Upper lobe of left lung (tissue), 6 donors: Measurements from ENCODE around the gene HHAT. TPM values are rescaled to one million over a fixed set of nuclear protein-coding genes. Genes with fewer than 3 reads are reported as not detected.

Source experiments
- ATAC-seq, 2 donors: fragments of 200-7000 bp; cut with Tn5 transposase; one replicate each; pipeline ENCODE4 v1.9.1; 2022; ENCODE audit warnings: mild to moderate bottlenecking in 2 of 2, moderate library complexity in 2 of 2; ENCODE audit not compliant: low FRiP score in 2 of 2
- DNase-seq, 2 donors: peaks; one replicate each; pipeline ENCODE4 v3.0.0-alpha.2; 2019 to 2020
- H3K27ac ChIP-seq, 4 donors: fragments of 200-600 bp; sonication (generic); one replicate each; pipeline ENCODE4 v1.5.1; 2016 to 2019
- H3K27me3 ChIP-seq, 4 donors: fragments of 200-600 bp; sonication (generic); one replicate each; pipeline ENCODE4 v1.5.1; 2017 to 2019
- H3K36me3 ChIP-seq, 4 donors: fragments of 200-600 bp; sonication (generic); one replicate each; pipeline ENCODE4 v1.5.1; 2016 to 2019
- H3K4me1 ChIP-seq, 4 donors: fragments of 200-600 bp; sonication (generic); one replicate each; pipeline ENCODE4 v1.5.1; 2018 to 2019
- H3K4me3 ChIP-seq, 4 donors: fragments of 200-600 bp; sonication (generic); one replicate each; pipeline ENCODE4 v1.5.1; 2017 to 2019; ENCODE audit warnings: mild to moderate bottlenecking in 2 of 4, moderate library complexity in 1 of 4
- H3K9me3 ChIP-seq, 4 donors: fragments of 200-600 bp; sonication (generic); one replicate each; pipeline ENCODE4 v1.5.1; 2018 to 2019
- EP300 ChIP-seq, 4 donors: sonication (generic); formaldehyde crosslinking; IDR thresholded peaks; one replicate each; pipeline ENCODE4 v1.5.1; 2017; ENCODE audit warnings: antibody characterized with exemption in 4 of 4, control low read depth in 2 of 4
- POLR2A ChIP-seq, 4 donors: fragments of 450-650 bp; IDR thresholded peaks; one replicate each; pipeline ENCODE4 v1.5.1; 2016 to 2017; ENCODE audit warnings: antibody characterized with exemption in 4 of 4, mild to moderate bottlenecking in 2 of 4
- POLR2AphosphoS5 ChIP-seq, 2 donors: sonication (generic); formaldehyde crosslinking; IDR thresholded peaks; one replicate each; pipeline ENCODE4 v1.5.1; 2017; ENCODE audit warnings: antibody characterized with exemption in 2 of 2
- WGBS, 2 donors: methylation state at CpG; one replicate each; pipeline ENCODE4 v1.1.5; 2017 to 2018; 5-methylcytosine and 5-hydroxymethylcytosine counted together
- total RNA-seq, 6 donors: library from RNA; depleted of rRNA in 4 of 6; stranded (reverse); fragments of >200 nt in 4 of 6; gene quantifications; one replicate each; pipeline versions ENCODE4 v1.1.0 to v1.2.1, GENCODE V29; 2016 to 2021
- TF ChIP-seq, protein P1 (sequence below), 6 experiments: fragments of 450-650 bp in 4 of 6; fragments of 200-600 bp in 2 of 6; sonication (generic) in 2 of 6; IDR thresholded peaks; one replicate each; pipeline ENCODE4 v1.5.1; 2016 to 2019; ENCODE audit warnings: antibody characterized with exemption in 6 of 6
- donor health status: DM: no; HTN: no; CAD: no; lungs with moderate emphysema.
- donor health status: DM: no; HTN: yes; CAD: no; lungs with severe emphysema.

Gene HHAT
- total RNA-seq, 6 donors from 2014 or later = 4.6 to 8.1 (median 5.7) TPM

DNA sequence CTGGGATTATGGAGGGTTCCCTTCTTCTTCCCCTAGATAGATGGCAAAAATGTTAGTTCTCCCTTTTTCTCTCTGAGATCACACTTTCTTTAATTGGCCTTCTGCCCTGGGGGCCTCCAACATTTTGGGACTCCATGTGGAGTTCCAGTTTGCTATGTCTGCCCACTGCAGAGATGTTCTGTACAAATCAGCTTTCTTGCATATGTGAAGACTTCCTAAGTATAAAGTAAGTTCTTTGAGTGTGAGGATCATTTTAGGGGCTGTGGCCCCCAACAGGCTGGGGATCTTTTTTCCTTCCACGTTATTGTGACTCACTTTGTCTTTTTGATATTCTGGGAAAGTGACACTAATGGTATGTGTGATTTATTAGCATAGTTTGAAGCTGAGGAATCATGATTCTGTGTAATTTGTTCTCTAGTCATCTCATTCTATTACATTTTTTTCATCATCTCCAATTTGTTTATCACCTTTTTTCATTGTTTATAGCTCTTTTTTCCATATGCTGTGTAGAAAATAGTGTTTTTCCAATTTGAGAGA is 48.2 kb downstream of the HHAT start:
- ATAC-seq (no peak), DNase-seq (no peak)
- H3K27ac ChIP-seq = no peak overlapping the region
- H3K36me3 ChIP-seq = no peaks in the 10 kb centered on the region
- H3K27me3 ChIP-seq = no peaks in the 10 kb centered on the region
- 47 to 48% methylated on average over 1 of the region's 1 CpG for WGBS, 2 donors
- TF ChIP-seq EP300 (IDR thresholded peaks at IDR 0.05) (no peak), POLR2AphosphoS5 (IDR thresholded peaks at IDR 0.05) (no peak), POLR2A (IDR thresholded peaks at IDR 0.05) (no peak)
- TF ChIP-seq, protein P1, sequence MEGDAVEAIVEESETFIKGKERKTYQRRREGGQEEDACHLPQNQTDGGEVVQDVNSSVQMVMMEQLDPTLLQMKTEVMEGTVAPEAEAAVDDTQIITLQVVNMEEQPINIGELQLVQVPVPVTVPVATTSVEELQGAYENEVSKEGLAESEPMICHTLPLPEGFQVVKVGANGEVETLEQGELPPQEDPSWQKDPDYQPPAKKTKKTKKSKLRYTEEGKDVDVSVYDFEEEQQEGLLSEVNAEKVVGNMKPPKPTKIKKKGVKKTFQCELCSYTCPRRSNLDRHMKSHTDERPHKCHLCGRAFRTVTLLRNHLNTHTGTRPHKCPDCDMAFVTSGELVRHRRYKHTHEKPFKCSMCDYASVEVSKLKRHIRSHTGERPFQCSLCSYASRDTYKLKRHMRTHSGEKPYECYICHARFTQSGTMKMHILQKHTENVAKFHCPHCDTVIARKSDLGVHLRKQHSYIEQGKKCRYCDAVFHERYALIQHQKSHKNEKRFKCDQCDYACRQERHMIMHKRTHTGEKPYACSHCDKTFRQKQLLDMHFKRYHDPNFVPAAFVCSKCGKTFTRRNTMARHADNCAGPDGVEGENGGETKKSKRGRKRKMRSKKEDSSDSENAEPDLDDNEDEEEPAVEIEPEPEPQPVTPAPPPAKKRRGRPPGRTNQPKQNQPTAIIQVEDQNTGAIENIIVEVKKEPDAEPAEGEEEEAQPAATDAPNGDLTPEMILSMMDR (IDR thresholded peaks at IDR 0.05) = no peak
- no peaks in the 10 kb centered on the region for H3K4me1 ChIP-seq
- H3K4me3 ChIP-seq = no peak overlapping the region
- no peaks in the 10 kb centered on the region for H3K9me3 ChIP-seq

DNA sequence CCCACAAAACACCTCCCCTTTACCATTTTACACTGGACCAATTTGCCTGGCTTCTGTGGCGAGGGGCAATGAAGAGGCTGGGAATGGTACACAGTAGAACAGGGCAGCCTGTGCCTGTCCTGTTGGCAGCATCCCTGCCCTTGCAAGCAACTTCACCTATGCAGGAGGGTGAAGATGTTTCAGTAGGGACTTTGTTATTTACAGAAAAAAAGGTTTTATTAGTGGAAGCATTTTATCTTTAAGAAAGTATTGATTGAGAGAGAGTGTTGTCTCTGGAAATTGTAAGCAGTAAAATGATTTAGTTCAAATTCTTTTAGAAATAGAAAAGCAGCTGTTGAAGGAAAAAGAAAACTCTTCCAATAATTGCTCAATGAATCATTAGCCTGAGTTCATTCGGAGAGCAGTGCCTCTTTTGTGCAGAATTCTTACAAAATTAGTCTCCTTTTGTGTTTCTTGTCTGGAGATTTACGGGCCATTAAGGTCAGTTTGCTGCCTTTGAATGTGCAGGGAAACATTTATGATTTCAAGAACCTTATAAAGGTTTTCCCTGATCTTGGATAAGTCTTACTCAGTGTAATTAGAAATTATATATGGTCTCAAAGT is 49.1 kb downstream of the HHAT start:
- no peak overlapping the region for H3K4me3 ChIP-seq
- no peaks in the 10 kb centered on the region for H3K36me3 ChIP-seq
- WGBS, 2 donors = 87 to 92% methylated on average over 3 of the region's 3 CpGs
- H3K27me3 ChIP-seq = no peaks in the 10 kb centered on the region
- no peak overlapping the region for H3K27ac ChIP-seq
- ATAC-seq (no peak), DNase-seq (no peak)
- H3K9me3 ChIP-seq = no peaks in the 10 kb centered on the region
- TF ChIP-seq POLR2A (IDR thresholded peaks at IDR 0.05) = no peak
- no peak for TF ChIP-seq EP300 (IDR thresholded peaks at IDR 0.05)
- TF ChIP-seq, protein P1 (IDR thresholded peaks at IDR 0.05) = no peak
- TF ChIP-seq POLR2AphosphoS5 (IDR thresholded peaks at IDR 0.05) = no peak
- H3K4me1 ChIP-seq = no peaks in the 10 kb centered on the region

DNA sequence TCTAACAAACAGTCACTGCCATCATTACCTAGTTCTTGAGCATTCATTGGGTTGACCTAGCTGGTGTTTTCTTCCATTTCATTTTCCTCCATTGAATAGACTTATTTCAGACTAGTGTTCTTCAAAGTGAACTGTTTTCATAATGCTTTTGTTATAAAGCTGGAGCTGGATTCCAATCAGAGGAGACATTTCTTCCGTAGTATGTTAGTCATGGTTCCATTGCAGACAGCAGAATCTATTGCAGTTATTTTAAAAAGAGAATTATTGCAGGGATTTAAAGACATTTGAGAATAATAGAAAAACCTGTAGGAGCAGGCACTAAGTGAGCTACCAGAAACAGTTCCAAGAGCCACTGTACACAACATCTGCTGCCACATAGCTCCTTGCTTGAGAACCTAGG is 50.0 kb downstream of the HHAT start:
- H3K27ac ChIP-seq = no peak overlapping the region
- no peaks in the 10 kb centered on the region for H3K4me1 ChIP-seq
- H3K4me3 ChIP-seq = no peak overlapping the region
- H3K9me3 ChIP-seq = no peaks in the 10 kb centered on the region
- TF ChIP-seq, protein P1 (IDR thresholded peaks at IDR 0.05) = no peak
- TF ChIP-seq POLR2AphosphoS5 (IDR thresholded peaks at IDR 0.05) (no peak), POLR2A (IDR thresholded peaks at IDR 0.05) (no peak), EP300 (IDR thresholded peaks at IDR 0.05) (no peak)
- no peaks in the 10 kb centered on the region for H3K36me3 ChIP-seq
- no peaks in the 10 kb centered on the region for H3K27me3 ChIP-seq
- DNase-seq (no peak), ATAC-seq (no peak)
- 96 to 100% methylated on average over 1 of the region's 1 CpG for WGBS, 2 donors

DNA sequence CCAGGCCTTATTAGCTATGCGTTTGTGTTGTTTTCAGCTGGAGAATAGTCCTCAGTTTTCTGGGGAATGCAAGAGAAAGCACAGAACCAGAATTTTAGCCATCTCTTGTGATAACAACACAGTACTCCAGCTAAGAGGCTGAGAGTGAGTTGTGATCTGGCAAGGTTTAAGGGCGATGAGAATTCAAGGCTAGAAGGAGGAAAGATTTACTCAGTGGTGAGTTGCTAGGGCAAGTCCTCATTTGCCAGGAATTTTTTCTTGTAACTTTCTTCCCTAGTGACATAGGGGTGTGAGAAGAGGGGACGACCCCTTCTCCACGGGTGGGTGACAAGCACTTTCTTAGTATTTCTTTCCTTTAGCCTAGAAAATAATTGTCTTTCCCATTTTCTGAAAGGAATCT is 53.2 kb downstream of the HHAT start:
- DNase-seq (no peak), ATAC-seq (no peak)

More for the DNA sequence above, 53.2 kb downstream of the HHAT start:
- no peaks in the 10 kb centered on the region for H3K27me3 ChIP-seq
- H3K9me3 ChIP-seq = no peaks in the 10 kb centered on the region
- WGBS, 2 donors = 76% methylated on average over 4 of the region's 4 CpGs
- H3K27ac ChIP-seq = no peak overlapping the region
- H3K4me1 ChIP-seq = no peaks in the 10 kb centered on the region
- TF ChIP-seq POLR2A (IDR thresholded peaks at IDR 0.05) (no peak), POLR2AphosphoS5 (IDR thresholded peaks at IDR 0.05) (no peak), EP300 (IDR thresholded peaks at IDR 0.05) (no peak)
- TF ChIP-seq, protein P1 (IDR thresholded peaks at IDR 0.05) = no peak
- no peaks in the 10 kb centered on the region for H3K36me3 ChIP-seq
- no peak overlapping the region for H3K4me3 ChIP-seq
